ENCODE data around the gene AGAP5.
A peak's percentile ranks its signal among the peaks of the same experiment; 100 is the strongest.

The AGAP5 gene

DNA sequence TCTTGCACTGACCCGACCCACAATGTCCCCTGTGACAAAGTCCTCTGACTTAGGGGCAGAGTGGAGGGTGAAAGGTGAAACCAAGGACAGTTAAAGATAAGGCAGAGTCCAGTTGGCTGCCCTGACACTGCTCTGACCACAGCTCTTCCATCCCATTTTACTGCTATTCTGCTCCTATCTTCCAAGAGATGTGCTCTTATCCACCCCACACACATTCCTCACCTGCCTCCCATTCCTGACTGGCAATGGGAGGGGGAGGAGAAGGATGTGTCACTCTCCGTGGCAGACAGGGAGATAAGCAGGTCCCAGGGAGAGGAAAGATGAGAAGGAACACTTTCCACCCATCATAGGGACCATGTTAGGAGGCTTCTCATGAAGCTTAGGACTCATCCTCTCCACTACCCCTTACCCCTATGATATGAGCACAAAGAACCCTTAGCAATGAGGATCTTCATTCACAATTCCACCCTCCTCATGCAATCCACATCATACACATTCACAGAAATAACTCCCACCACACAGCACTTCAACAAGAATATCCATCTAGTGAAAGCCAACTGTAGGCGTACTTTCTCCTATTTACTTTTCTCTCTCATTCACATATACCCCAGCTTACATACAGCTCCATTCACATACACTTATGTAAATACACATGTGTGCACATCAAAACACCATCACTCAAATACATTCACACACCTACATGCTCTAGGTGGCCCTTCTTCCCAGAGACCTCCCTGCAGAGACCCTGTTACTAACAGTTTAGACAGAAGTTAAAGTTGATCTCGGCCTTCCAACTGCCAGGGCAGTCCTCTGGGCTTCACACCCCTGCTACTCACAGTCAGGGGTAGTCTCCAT lies 48.7 kb downstream of the AGAP5 start:
- no peak for TF ChIP-seq POLR2A (IDR thresholded peaks at IDR 0.05; ENCODE audit: low read depth, low read length)
- DNase-seq (ENCODE audit: insufficient read length, low spot score): no peak
- FAIRE-seq: no peak

DNA sequence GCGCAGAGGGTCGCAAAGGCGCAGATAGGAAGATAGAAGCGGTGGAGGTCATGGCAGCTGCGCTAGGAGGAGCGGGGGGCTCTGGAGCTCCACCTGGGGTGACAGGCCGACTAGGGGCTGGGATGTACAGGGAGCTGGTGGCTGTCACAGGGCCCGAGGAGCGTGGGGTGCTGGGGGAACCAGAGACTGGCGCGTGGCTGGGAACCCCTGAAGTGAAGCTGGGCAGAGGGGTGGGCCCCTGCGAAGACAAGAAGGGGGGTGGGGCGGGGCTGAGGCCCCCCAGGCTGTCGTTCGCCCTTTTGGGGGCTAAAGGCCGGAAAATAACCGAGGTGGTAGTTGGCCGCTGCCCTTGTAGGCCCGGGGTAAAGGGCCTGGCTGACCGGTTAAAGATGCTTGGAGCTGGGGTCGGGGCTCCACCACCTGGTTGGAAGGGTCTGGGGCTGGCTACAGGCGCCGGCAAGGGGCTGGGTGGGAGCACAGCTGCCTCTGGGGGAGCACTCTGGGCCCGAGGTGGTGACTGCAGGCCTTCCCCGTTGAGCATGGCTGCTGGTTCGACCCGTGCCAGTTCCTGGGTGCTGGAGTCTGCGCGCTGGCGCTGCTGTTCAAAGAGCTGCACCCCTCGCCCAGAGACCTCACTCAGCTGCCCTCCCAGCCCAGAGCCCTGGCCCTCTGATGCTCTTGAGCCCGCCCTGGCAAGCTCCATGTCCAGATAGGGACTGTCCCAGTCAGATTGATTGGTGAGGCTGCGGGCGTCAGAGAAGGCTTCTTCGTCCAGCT lies 49.8 kb downstream of the AGAP5 start:
- DNase-seq (ENCODE audit: insufficient read length, low spot score) (no peak), FAIRE-seq (no peak)
- no peak for TF ChIP-seq POLR2A (IDR thresholded peaks at IDR 0.05; ENCODE audit: low read depth, low read length)

- FAIRE-seq (no peak), DNase-seq (ENCODE audit: insufficient read length, low spot score) (no peak)
- TF ChIP-seq POLR2A (IDR thresholded peaks at IDR 0.05; ENCODE audit: low read depth, low read length): no peak
These were observed 50.6 kb downstream of the AGAP5 start for GRCh38 chr10:73647211-73647874.

GRCh38 chr10:73646598-73647041 lies 51.3 kb downstream of the AGAP5 start:
- no peak for TF ChIP-seq POLR2A (IDR thresholded peaks at IDR 0.05; ENCODE audit: low read depth, low read length)
- no peak for FAIRE-seq
- no peak for DNase-seq (ENCODE audit: insufficient read length, low spot score)

DNA sequence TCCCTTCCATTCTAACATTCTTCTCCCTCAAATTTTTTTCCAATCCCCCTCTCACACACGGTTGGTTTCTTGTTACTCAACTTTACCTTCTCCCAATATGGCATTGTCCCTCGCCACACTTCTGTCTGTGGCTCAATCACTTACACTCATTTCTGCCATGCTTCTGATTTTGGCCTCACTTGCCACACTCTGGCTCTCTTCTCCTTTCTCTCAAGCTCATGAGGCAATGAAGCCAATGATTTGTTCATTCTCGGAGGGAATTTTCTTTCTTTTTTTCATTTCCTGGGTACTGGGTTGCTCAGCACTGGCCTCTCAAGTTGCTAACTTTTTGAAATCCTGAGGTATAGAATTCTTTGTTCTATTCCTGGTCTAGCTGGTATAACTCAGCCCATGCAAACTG lies 52.7 kb downstream of the AGAP5 start:
- FAIRE-seq (no peak), DNase-seq (ENCODE audit: insufficient read length, low spot score) (no peak)
- TF ChIP-seq POLR2A (IDR thresholded peaks at IDR 0.05; ENCODE audit: low read depth, low read length): no peak

- no peak for TF ChIP-seq POLR2A (IDR thresholded peaks at IDR 0.05; ENCODE audit: low read depth, low read length)
- DNase-seq (ENCODE audit: insufficient read length, low spot score) (no peak), FAIRE-seq (no peak)
These were observed 53.1 kb downstream of the AGAP5 start for GRCh38 chr10:73644767-73645166.

DNA sequence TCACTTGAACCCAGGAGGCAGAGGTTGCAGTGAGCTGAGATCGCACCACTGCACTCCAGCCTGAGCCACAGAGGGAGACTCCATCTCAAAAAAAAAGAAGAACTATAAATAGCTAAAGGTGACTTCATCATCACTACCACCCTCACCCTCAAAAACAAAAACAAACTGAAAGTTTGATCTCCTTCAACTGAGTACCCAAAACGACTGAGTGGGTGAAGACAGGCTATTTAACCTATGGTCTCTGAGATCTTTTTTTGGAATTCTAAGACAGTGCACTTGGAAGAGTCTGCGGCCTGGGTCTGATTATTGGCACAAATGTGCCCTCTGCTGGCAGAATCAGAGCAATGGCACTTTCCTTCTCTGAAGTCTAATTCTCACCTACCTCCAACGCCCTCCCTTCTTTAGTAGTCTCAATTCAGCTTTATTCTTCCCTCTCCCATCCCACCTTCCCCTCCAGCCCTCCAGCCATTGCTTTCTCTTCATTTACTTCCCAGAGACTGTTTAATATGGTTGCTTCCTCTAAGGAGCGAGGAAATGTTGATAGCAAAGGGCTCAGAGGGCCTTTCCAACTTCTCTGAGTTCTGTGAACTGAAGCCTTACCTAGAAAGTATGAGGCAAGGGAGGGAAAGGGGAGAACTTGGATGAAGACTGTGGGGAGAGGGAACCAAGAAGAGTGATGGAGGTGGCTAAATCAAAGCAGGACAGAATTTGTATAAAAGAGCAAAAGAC lies 53.7 kb downstream of the AGAP5 start:
- peak; percentile 55 for DNase-seq (ENCODE audit: insufficient read length, low spot score)
- TF ChIP-seq POLR2A (IDR thresholded peaks at IDR 0.05; ENCODE audit: low read depth, low read length): no peak
- FAIRE-seq: peak; percentile 67

GRCh38 chr10:73643362-73643761 lies 54.5 kb downstream of the AGAP5 start:
- TF ChIP-seq POLR2A (IDR thresholded peaks at IDR 0.05; ENCODE audit: low read depth, low read length): no peak
- no peak for DNase-seq (ENCODE audit: insufficient read length, low spot score)
- FAIRE-seq: no peak

DNA sequence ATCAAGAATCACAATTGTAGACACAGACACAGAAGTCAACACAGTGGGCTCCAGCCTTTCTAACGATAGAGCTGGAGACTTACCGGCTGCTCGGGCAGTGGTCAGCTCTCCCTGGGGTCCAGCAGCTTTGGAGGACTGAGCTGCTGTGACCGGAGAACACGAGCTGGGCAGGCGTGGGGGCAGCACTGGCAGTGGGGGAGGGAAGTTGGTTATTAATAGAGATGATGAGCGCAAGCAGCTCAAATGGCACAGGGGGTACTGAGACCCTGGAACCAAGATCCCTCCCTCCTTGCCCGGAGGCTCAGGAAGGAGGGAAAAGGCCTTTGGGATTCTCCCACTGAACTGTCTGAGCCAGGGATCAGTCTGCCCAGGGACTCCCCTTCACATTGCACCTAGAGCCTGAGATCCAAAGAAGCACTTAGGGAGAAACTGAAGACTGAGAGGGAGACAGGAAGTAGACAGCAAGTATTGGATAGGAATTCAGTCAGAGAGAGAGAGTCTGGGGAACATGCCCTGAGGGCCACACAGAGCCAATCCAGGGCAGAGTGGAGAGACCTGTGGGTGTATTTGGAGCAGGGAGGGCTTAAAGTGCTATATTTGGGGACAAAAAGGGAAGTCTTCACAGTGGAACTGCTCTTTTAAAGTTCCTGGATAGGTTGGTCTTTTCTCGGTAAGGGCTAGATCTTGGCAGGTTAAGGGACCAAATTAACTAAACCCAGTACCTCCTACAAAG lies 56.4 kb downstream of the AGAP5 start, which contains the start of gene MYOZ1:
MYOZ1 (minus strand) TSS at position 147 of the 733 bp plus-strand sequence. CDS start 1,457 bp downstream, outside the sequence.
- no peak for TF ChIP-seq POLR2A (IDR thresholded peaks at IDR 0.05; ENCODE audit: low read depth, low read length)
- no peak for FAIRE-seq

GRCh38 chr10:73639286-73639685 lies 58.6 kb downstream of the AGAP5 start:
- DNase-seq (ENCODE audit: insufficient read length, low spot score): no peak
- no peak for TF ChIP-seq POLR2A (IDR thresholded peaks at IDR 0.05; ENCODE audit: low read depth, low read length)
- FAIRE-seq: no peak

More for the DNA sequence above, 56.4 kb downstream of the AGAP5 start, which contains the start of gene MYOZ1:
- DNase-seq (ENCODE audit: insufficient read length, low spot score): peak; percentile 47

DNA sequence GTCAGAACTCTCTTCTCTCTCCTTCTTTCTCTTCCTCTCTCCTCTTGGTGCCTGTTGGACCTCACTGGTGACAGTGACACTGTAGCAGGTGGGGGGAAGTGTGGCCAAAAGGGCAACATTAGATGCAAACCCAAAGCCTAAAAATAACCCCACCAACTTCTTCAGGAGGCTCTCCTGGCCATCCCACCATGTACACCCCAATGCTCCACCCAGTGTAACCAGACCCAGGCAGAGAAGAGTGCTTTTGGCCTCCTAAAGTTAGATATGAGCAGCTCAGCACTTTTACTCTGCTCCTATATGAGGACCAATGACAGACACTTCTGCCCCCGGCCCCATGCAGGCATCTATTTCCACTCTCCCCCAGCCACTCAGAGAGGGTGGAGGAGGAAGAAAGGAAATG lies 62.1 kb downstream of the AGAP5 start:
- FAIRE-seq: no peak
- no peak for DNase-seq (ENCODE audit: insufficient read length, low spot score)
- TF ChIP-seq POLR2A (IDR thresholded peaks at IDR 0.05; ENCODE audit: low read depth, low read length): no peak

DNA sequence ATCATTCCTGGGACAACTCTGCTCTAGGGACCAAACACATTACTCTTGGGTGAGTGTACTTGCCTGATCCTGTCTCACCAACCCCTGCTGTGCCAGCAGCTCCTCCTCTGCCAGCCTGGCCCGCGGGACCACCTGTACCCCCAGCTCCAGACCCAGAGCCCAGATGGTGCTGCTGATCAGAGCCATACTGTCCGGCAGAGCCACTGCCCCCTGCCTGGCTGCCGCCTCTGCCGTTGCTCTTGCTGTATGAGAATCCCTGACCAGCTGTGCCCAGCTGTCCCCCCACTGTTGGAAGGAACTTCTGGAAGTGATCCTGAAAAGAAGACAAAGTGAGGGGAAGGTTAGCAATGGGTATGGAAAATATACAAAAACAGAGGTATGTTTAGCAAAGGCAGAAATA lies 63.5 kb downstream of the AGAP5 start:
- peak; percentile 42 for DNase-seq (ENCODE audit: insufficient read length, low spot score)
- no peak for TF ChIP-seq POLR2A (IDR thresholded peaks at IDR 0.05; ENCODE audit: low read depth, low read length)
- FAIRE-seq: no peak

DNA sequence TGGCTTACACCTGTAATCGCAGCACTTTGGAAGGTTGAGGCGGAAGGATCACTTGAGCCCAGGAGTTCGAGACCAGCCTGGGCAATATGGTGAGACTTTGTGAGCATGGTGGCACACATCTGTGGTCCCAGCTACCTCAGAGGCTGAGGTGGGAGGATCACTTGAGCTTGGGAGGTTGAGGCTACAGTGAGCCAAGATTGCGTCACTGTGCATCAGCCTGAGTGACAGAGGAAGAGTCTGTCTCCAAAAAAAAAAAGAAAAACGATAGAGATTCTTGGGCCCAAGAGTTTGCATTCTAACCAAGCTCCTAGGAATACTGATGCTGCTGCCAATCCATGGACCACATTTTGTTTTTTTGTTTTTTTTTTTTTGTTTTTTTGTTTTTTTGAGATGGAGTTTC lies 68.7 kb downstream of the AGAP5 start:
- no peak for TF ChIP-seq POLR2A (IDR thresholded peaks at IDR 0.05; ENCODE audit: low read depth, low read length)
- FAIRE-seq: no peak
- DNase-seq (ENCODE audit: insufficient read length, low spot score): no peak

Measured in H54 (cell line).